Choroid plexus epithelial cell (primary cell): ENCODE measurements around the gene NCOA3.

ENCODE experiments used
- DNase-seq: peaks from one replicate; pipeline ENCODE4 v3.0.0-alpha.2; 2010; ENCODE audit warnings: low read depth
- H3K4me3 ChIP-seq: 2 replicates; pipeline ENCODE4 v1.5.1; 2011; ENCODE audit warnings: low read depth, mild to moderate bottlenecking, control low read depth, low read length, moderate library complexity
- CTCF ChIP-seq: conservative IDR thresholded peaks from 2 replicates; pipeline ENCODE4 v1.5.1; 2011; ENCODE audit warnings: low read depth, mild to moderate bottlenecking, control low read depth, inconsistent platforms, low read length, moderate library complexity

The NCOA3 gene

GRCh38 chr20:47543006-47543431 lies 41.3 kb downstream of the NCOA3 start:
- no peak for TF ChIP-seq CTCF
- DNase-seq = peak; percentile 45

GRCh38 chr20:47544240-47544639 lies 42.6 kb downstream of the NCOA3 start:
- TF ChIP-seq CTCF = no peak
- peak; percentile 55 for DNase-seq

More at GRCh38 chr20:47543006-47543431, 41.3 kb downstream of the NCOA3 start:
- no peak overlapping the region for H3K4me3 ChIP-seq

DNA sequence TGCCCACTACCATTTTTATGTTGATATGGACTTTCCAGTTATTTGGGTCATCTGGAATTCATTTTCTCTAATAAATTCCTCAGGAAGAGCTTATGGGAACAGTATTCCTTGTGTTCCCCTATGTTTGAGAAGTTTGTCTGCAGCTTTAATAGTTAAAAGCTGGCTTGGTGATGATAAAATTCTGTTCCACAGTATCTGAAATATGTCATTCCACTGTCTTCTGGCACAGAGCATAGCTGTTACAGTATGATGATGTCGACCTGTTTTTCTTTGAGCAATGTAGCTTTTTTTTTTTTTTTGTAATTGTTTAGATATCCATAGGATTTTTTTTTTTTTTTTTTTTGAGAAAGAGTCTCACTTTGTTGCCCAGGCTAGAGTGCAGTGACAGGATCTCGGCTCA lies 43.2 kb downstream of the NCOA3 start:
- H3K4me3 ChIP-seq = no peak overlapping the region
- DNase-seq = peak; percentile 46
- TF ChIP-seq CTCF = no peak

More at GRCh38 chr20:47544240-47544639, 42.6 kb downstream of the NCOA3 start:
- no peak overlapping the region for H3K4me3 ChIP-seq

DNA sequence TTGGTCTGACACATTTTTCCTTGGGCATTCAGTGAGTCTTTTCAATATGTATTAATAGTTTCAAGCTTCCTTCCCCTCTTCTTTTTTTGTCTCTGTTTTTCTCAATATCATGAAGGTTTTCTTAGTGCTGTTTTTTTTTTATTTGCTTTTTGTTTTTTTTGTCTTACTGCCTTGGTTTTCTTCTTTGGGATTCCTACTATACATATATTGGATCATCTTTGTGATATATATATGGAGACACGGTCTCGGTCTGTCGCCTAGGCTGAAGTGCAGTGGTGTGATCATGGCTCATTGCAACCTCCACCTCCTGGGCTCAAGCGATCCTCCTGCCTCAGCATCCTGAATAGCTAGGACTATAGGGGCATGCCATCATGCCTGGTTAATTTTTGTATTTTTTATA lies 43.8 kb downstream of the NCOA3 start:
- no peak for DNase-seq
- H3K4me3 ChIP-seq = no peak overlapping the region
- TF ChIP-seq CTCF = no peak

- DNase-seq = peak; percentile 81
- no peak for TF ChIP-seq CTCF
- H3K4me3 ChIP-seq = no peak overlapping the region
Measured at GRCh38 chr20:47546184-47547033, 44.7 kb downstream of the NCOA3 start.

DNA sequence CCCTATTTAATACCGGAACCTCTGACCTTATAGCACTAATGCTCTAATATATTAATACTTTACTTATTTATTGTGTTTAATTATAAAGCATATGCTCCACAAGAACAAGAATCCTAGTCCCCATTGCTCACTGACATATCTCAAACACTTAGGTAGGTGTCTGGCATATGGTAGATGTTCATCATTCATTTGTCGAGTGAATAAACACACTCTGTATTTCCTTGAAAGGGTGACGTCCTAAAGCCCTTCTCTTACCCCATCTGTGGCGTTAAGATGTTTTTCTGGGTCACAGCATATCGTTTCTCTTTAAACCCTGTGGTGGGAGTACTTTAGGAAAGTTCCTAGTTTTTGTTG lies 45.3 kb downstream of the NCOA3 start:
- H3K4me3 ChIP-seq = no peak overlapping the region
- TF ChIP-seq CTCF = no peak
- no peak for DNase-seq

- no peak for TF ChIP-seq CTCF
- DNase-seq = no peak
- H3K4me3 ChIP-seq = no peak overlapping the region
Measured at GRCh38 chr20:47549671-47550070, 48.0 kb downstream of the NCOA3 start.
